Panc1 (cell line): ENCODE measurements around the gene JUN.

Experiments
- CTCF ChIP-seq: fragments of 450-650 bp; IDR thresholded peaks from 2 replicates; pipeline ENCODE4 v1.5.1; 2017; ENCODE audit warnings: mild to moderate bottlenecking
- POLR2AphosphoS5 ChIP-seq: IDR thresholded peaks from 2 replicates; pipeline ENCODE4 v1.6.1; 2012; ENCODE audit warnings: mild to moderate bottlenecking, low read depth, low read length, moderate library complexity
- TCF7L2 ChIP-seq: IDR thresholded peaks from 2 replicates; pipeline ENCODE4 v1.6.1; 2011; ENCODE audit warnings: mild to moderate bottlenecking, low read depth, low read length, inconsistent platforms

GRCh38 chr1:58746757-58747156, 37.1 kb downstream of the JUN start:
- no peak for TF ChIP-seq CTCF
- TF ChIP-seq POLR2AphosphoS5: no peak
- TF ChIP-seq TCF7L2: no peak
